WTC11 (cell line): Measurements from ENCODE around the gene WSCD2. TPM values are rescaled to one million over a fixed set of nuclear protein-coding genes. Genes with fewer than 3 reads are reported as not detected.
A peak's percentile ranks its signal among the peaks of the same experiment; 100 is the strongest.

Source experiments
- ATAC-seq: fragments of 200-7000 bp; cut with Tn5 transposase; 2 replicates; pipeline ENCODE4 v1.10.0; 2021; ENCODE audit warnings: mild to moderate bottlenecking, moderate library complexity
- CTCF ChIA-PET: fragments of 300-600 bp; sonication (Branson Sonifier 250); formaldehyde crosslinking; loops from one replicate; lab custom pipeline; 2021; ENCODE audit warnings: antibody characterized with exemption; lab: Charles Lee
- POLR2A ChIA-PET: fragments of 350-600 bp; sonication (Branson Sonifier 250); formaldehyde crosslinking; loops from one replicate; lab custom pipeline; 2021; ENCODE audit warnings: antibody characterized with exemption; lab: Charles Lee
- DNase-seq: peaks from one replicate; pipeline ENCODE4 v3.0.0; 2021; ENCODE audit warnings: low spot score
- H3K27ac Mint-ChIP-seq: 2 replicates; pipeline ENCODE4 v1.8.0; 2021; ENCODE audit warnings: mixed read lengths
- H3K27me3 Mint-ChIP-seq: 2 replicates; pipeline ENCODE4 v1.8.0; 2021; ENCODE audit warnings: low read depth, mild to moderate bottlenecking, moderate library complexity, mixed read lengths
- H3K36me3 Mint-ChIP-seq: 2 replicates; pipeline ENCODE4 v1.8.0; 2021; ENCODE audit warnings: mixed read lengths
- H3K4me1 Mint-ChIP-seq: 2 replicates; pipeline ENCODE4 v1.8.0; 2022; ENCODE audit warnings: mixed read lengths
- H3K4me3 Mint-ChIP-seq: 2 replicates; pipeline ENCODE4 v1.8.0; 2021; ENCODE audit warnings: mild to moderate bottlenecking, moderate library complexity, mixed read lengths
- H3K9me3 Mint-ChIP-seq: 2 replicates; pipeline ENCODE4 v1.8.0; 2021; ENCODE audit warnings: mixed read lengths
- FOXK1 ChIP-seq: sonication (generic); formaldehyde crosslinking; IDR thresholded peaks from 2 replicates; pipeline ENCODE4 v1.8.0; 2022; ENCODE audit warnings: mild to moderate bottlenecking, moderate library complexity, missing genetic modification reagents
- GRHL2 ChIP-seq: fragments of 250-450 bp; sonication (Bioruptor Pico); IDR thresholded peaks from 2 replicates; pipeline ENCODE4 v1.8.0; 2022; ENCODE audit warnings: mild to moderate bottlenecking, moderate library complexity; ENCODE audit not compliant: insufficient replicate concordance, severe bottlenecking
- GTF2I ChIP-seq: fragments of 250-450 bp; sonication (Bioruptor Pico); conservative IDR thresholded peaks from 2 replicates; pipeline ENCODE4 v1.4.0; 2021; ENCODE audit warnings: mild to moderate bottlenecking
- PRRX2 ChIP-seq: fragments of 250-450 bp; sonication (Bioruptor Pico); IDR thresholded peaks from 2 replicates; pipeline ENCODE4 v1.8.0; 2021; ENCODE audit warnings: mild to moderate bottlenecking
- RELA ChIP-seq: sonication (generic); formaldehyde crosslinking; IDR thresholded peaks from 2 replicates; pipeline ENCODE4 v1.8.1; 2022; ENCODE audit warnings: missing genetic modification reagents, mild to moderate bottlenecking, borderline replicate concordance
- SMAD3 ChIP-seq: sonication (generic); formaldehyde crosslinking; IDR thresholded peaks from 2 replicates; pipeline ENCODE4 v1.8.0; 2022; ENCODE audit warnings: missing genetic modification reagents, mild to moderate bottlenecking, borderline replicate concordance
- ZNF263 ChIP-seq: sonication (generic); formaldehyde crosslinking; IDR thresholded peaks from 2 replicates; pipeline ENCODE4 v1.8.1; 2022; ENCODE audit warnings: low read depth, mild to moderate bottlenecking, moderate library complexity, missing genetic modification reagents
- ZNF416 ChIP-seq: fragments of 250-450 bp; sonication (Bioruptor Pico); IDR thresholded peaks from 2 replicates; pipeline ENCODE4 v1.9.0; 2021; ENCODE audit warnings: mild to moderate bottlenecking, inconsistent platforms
- total RNA-seq: library from RNA; stranded (reverse); gene quantifications from 3 replicates; pipeline ENCODE4 v1.2.3, GENCODE V29; 2021
- TF ChIP-seq, protein P1 (sequence below): sonication (generic); formaldehyde crosslinking; IDR thresholded peaks from 2 replicates; pipeline ENCODE4 v1.8.0; 2023; ENCODE audit warnings: missing genetic modification reagents, mild to moderate bottlenecking, borderline replicate concordance
- TF ChIP-seq, protein P2 (sequence below): sonication (generic); formaldehyde crosslinking; IDR thresholded peaks from 2 replicates; pipeline ENCODE4 v1.8.1; 2022; ENCODE audit warnings: low read depth, mild to moderate bottlenecking, moderate library complexity, missing genetic modification reagents, borderline replicate concordance
- TF ChIP-seq, protein P3 (sequence below): sonication (generic); formaldehyde crosslinking; IDR thresholded peaks from 2 replicates; pipeline ENCODE4 v1.8.0; 2022; ENCODE audit warnings: missing genetic modification reagents
- TF ChIP-seq, protein P4 (sequence below): fragments of 250-450 bp; sonication (Bioruptor Pico); IDR thresholded peaks from 2 replicates; pipeline ENCODE4 v1.9.0; 2021; ENCODE audit warnings: mild to moderate bottlenecking
- TF ChIP-seq, protein P5 (sequence below): sonication (generic); formaldehyde crosslinking; IDR thresholded peaks from 2 replicates; pipeline ENCODE4 v1.8.0; 2022; ENCODE audit warnings: mild to moderate bottlenecking, missing genetic modification reagents
- TF ChIP-seq, protein P6 (sequence below): sonication (generic); formaldehyde crosslinking; IDR thresholded peaks from 2 replicates; pipeline ENCODE4 v1.8.0; 2022; ENCODE audit warnings: mild to moderate bottlenecking, missing genetic modification reagents
- TF ChIP-seq, protein P7 (sequence below): sonication (generic); formaldehyde crosslinking; IDR thresholded peaks from 2 replicates; pipeline ENCODE4 v1.8.1; 2023; ENCODE audit warnings: mild to moderate bottlenecking, missing genetic modification reagents, moderate library complexity

Gene WSCD2
- total RNA-seq, 1 experiment from 2014 or later: 1.1 TPM

DNA sequence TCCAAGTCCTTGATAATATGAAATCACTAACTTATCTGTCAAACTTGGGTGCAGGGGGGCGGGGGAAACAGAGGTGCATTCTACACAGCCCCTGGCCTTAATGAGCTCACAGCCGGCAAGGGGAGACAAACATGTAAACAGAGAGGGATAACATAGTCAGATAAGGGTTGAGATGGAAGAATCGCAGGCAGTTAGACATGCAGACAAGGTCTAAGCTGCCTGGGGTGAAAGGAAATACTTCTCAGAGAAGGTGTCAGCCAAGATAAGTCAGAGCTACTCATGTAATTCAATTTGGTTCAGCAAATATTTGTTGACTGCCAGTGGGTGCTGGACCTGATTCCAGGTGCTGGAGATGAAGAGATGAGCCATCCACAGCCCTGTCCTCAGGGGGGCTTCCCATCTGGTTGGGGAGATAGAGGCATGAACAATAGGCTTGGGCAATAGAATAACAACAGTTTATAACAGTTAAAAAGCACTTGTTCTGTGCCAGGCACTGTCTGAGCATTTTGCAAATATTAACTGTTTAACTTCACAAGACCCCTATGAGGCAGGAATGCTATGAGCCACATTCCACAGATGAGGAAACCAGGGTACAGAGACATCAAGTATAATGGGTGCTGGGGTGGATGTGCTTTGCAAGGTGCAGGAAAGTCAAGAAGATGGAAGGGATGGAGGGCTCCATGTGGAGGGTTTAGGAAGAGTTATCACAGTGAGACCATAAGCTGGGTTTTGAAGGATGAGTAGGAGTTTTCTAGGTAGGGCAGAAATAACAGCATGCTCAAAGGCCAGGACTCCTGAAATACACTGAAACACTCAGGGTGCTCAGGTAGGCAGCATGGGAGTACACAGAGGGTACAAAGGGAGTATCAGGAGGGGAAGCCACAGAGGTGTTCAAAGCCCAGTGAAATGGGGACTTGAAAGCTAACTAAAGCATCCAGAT is 79.0 kb downstream of the WSCD2 start:
- peaks cover 7% of the 10 kb centered on the region for H3K36me3 Mint-ChIP-seq
- peak overlapping the region; percentile 43; the same call in 1 of the 2 replicates for H3K27ac Mint-ChIP-seq
- CTCF ChIA-PET: interaction anchor here (0.6 to 1.8 kb wide), 2 partner anchors 61 to 79 kb away, joined by 4 to 6 read pairs; partner anchors contain the start of gene WSCD2
- no peaks in the 10 kb centered on the region; the same call in none of the 2 replicates for H3K27me3 Mint-ChIP-seq
- DNase-seq: no peak
- POLR2A ChIA-PET: no interaction called here
- TF ChIP-seq, protein P1, sequence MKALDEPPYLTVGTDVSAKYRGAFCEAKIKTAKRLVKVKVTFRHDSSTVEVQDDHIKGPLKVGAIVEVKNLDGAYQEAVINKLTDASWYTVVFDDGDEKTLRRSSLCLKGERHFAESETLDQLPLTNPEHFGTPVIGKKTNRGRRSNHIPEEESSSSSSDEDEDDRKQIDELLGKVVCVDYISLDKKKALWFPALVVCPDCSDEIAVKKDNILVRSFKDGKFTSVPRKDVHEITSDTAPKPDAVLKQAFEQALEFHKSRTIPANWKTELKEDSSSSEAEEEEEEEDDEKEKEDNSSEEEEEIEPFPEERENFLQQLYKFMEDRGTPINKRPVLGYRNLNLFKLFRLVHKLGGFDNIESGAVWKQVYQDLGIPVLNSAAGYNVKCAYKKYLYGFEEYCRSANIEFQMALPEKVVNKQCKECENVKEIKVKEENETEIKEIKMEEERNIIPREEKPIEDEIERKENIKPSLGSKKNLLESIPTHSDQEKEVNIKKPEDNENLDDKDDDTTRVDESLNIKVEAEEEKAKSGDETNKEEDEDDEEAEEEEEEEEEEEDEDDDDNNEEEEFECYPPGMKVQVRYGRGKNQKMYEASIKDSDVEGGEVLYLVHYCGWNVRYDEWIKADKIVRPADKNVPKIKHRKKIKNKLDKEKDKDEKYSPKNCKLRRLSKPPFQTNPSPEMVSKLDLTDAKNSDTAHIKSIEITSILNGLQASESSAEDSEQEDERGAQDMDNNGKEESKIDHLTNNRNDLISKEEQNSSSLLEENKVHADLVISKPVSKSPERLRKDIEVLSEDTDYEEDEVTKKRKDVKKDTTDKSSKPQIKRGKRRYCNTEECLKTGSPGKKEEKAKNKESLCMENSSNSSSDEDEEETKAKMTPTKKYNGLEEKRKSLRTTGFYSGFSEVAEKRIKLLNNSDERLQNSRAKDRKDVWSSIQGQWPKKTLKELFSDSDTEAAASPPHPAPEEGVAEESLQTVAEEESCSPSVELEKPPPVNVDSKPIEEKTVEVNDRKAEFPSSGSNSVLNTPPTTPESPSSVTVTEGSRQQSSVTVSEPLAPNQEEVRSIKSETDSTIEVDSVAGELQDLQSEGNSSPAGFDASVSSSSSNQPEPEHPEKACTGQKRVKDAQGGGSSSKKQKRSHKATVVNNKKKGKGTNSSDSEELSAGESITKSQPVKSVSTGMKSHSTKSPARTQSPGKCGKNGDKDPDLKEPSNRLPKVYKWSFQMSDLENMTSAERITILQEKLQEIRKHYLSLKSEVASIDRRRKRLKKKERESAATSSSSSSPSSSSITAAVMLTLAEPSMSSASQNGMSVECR (CRISPR knock-in tag): no peak
- TF ChIP-seq, protein P2, sequence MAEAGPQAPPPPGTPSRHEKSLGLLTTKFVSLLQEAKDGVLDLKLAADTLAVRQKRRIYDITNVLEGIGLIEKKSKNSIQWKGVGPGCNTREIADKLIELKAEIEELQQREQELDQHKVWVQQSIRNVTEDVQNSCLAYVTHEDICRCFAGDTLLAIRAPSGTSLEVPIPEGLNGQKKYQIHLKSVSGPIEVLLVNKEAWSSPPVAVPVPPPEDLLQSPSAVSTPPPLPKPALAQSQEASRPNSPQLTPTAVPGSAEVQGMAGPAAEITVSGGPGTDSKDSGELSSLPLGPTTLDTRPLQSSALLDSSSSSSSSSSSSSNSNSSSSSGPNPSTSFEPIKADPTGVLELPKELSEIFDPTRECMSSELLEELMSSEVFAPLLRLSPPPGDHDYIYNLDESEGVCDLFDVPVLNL: no peak
- no peak for ATAC-seq
- peaks cover 10% of the 10 kb centered on the region for H3K9me3 Mint-ChIP-seq
- H3K4me1 Mint-ChIP-seq: peaks cover 30% of the 10 kb centered on the region
- H3K4me3 Mint-ChIP-seq: no peak overlapping the region

DNA sequence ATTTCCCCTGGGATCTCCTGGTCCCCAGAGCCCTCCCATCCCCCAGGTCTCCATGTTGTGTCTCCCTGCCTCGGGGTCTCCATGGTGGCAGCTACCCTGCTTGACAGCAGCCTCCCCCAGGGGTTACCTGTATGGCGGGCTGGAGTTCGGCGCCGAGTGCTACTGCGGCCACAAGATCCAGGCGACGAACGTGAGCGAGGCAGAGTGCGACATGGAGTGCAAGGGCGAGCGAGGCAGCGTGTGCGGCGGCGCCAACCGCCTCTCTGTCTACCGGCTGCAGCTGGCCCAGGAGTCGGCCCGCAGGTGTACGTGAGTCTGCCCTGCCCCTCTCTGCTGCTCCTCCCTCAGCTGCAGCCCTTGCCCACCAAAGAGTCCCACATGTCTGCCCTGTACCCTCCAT is 80.9 kb downstream of the WSCD2 start:
- H3K27ac Mint-ChIP-seq: no peak overlapping the region
- ChIA-PET CTCF (interaction anchor here (1.1 to 3.0 kb wide), 5 partner anchors 15 to 220 kb away, joined by 3 to 12 read pairs (median 5); no protein-coding TSS in a partner anchor), POLR2A (no interaction called here)
- no peak overlapping the region for H3K4me3 Mint-ChIP-seq
- H3K36me3 Mint-ChIP-seq: no peaks in the 10 kb centered on the region
- H3K27me3 Mint-ChIP-seq: no peaks in the 10 kb centered on the region; the same call in none of the 2 replicates
- ATAC-seq (no peak), DNase-seq (no peak)
- peaks cover 30% of the 10 kb centered on the region for H3K4me1 Mint-ChIP-seq
- H3K9me3 Mint-ChIP-seq: no peaks in the 10 kb centered on the region
- TF ChIP-seq, protein P3, sequence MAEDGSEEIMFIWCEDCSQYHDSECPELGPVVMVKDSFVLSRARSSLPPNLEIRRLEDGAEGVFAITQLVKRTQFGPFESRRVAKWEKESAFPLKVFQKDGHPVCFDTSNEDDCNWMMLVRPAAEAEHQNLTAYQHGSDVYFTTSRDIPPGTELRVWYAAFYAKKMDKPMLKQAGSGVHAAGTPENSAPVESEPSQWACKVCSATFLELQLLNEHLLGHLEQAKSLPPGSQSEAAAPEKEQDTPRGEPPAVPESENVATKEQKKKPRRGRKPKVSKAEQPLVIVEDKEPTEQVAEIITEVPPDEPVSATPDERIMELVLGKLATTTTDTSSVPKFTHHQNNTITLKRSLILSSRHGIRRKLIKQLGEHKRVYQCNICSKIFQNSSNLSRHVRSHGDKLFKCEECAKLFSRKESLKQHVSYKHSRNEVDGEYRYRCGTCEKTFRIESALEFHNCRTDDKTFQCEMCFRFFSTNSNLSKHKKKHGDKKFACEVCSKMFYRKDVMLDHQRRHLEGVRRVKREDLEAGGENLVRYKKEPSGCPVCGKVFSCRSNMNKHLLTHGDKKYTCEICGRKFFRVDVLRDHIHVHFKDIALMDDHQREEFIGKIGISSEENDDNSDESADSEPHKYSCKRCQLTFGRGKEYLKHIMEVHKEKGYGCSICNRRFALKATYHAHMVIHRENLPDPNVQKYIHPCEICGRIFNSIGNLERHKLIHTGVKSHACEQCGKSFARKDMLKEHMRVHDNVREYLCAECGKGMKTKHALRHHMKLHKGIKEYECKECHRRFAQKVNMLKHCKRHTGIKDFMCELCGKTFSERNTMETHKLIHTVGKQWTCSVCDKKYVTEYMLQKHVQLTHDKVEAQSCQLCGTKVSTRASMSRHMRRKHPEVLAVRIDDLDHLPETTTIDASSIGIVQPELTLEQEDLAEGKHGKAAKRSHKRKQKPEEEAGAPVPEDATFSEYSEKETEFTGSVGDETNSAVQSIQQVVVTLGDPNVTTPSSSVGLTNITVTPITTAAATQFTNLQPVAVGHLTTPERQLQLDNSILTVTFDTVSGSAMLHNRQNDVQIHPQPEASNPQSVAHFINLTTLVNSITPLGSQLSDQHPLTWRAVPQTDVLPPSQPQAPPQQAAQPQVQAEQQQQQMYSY: no peak
- TF ChIP-seq, protein P4, sequence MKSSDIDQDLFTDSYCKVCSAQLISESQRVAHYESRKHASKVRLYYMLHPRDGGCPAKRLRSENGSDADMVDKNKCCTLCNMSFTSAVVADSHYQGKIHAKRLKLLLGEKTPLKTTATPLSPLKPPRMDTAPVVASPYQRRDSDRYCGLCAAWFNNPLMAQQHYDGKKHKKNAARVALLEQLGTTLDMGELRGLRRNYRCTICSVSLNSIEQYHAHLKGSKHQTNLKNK (CRISPR knock-in tag): no peak
- TF ChIP-seq FOXK1 (CRISPR knock-in tag) (no peak), PRRX2 (CRISPR knock-in tag) (no peak), GRHL2 (no peak), ZNF263 (no peak), ZNF416 (no peak), GTF2I (CRISPR knock-in tag) (no peak), RELA (CRISPR knock-in tag) (no peak), SMAD3 (CRISPR knock-in tag) (no peak)
- TF ChIP-seq, protein P5, sequence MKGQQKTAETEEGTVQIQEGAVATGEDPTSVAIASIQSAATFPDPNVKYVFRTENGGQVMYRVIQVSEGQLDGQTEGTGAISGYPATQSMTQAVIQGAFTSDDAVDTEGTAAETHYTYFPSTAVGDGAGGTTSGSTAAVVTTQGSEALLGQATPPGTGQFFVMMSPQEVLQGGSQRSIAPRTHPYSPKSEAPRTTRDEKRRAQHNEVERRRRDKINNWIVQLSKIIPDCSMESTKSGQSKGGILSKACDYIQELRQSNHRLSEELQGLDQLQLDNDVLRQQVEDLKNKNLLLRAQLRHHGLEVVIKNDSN (CRISPR knock-in tag): no peak
- TF ChIP-seq, protein P6, sequence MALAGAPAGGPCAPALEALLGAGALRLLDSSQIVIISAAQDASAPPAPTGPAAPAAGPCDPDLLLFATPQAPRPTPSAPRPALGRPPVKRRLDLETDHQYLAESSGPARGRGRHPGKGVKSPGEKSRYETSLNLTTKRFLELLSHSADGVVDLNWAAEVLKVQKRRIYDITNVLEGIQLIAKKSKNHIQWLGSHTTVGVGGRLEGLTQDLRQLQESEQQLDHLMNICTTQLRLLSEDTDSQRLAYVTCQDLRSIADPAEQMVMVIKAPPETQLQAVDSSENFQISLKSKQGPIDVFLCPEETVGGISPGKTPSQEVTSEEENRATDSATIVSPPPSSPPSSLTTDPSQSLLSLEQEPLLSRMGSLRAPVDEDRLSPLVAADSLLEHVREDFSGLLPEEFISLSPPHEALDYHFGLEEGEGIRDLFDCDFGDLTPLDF (CRISPR knock-in tag): no peak
- TF ChIP-seq, protein P7, sequence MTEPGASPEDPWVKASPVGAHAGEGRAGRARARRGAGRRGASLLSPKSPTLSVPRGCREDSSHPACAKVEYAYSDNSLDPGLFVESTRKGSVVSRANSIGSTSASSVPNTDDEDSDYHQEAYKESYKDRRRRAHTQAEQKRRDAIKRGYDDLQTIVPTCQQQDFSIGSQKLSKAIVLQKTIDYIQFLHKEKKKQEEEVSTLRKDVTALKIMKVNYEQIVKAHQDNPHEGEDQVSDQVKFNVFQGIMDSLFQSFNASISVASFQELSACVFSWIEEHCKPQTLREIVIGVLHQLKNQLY (CRISPR knock-in tag): no peak
